ENCODE results near the gene ALDH9A1.
"Not testable (repeated sequence)": the region's sequence is repeated elsewhere in the genome, so short reads cannot be mapped to it uniquely, and the experiment has no call there.

The ALDH9A1 gene

DNA sequence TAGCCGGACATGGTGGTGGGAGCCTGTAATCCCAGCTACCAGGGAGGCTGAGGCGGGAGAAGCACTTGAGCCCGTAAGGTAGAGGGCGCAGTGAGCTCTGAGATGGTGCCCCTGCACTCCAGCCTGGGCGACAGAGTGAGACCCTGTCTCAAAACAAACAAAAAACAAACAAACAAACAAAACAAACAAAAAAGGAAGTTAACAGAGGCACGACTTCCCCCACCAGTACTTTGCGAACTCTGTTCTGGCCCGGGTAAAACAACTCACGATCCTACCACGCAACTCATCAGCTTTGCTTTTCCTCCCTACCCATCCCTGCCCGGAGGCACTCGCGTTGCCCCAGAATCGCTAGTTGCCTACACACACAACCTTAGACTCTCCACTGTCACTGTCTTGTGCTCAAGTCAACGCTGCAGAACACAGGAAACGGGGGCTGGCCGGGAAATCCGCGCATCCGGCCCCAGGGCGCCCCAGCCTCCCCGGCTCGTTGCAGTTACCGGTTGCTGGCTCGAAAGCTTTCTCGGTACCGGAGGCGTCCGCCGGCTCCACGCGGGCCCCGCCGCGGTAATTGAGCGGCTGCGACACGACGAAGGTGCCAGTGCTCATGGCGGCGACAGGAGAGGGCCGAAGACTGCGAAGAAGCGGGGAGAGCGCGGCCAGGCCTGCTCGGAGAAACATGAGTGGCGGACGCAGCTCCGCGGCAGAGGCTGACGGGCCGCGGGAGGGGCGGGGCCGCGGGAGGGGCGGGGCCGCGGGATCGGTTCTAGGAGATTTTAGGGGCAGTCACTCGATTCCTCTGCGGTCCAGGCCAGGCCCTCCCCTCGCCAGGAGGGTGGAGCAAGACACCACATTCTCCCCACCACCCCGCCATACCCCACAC is at the start of gene ALDH9A1:
Gene ALDH9A1 (minus strand): TSS at position 682 of the 880 bp plus-strand sequence. CDS start 4 bp downstream, at position 678.
- peak; percentile 83 for DNase-seq (ENCODE audit: low spot score)

DNA sequence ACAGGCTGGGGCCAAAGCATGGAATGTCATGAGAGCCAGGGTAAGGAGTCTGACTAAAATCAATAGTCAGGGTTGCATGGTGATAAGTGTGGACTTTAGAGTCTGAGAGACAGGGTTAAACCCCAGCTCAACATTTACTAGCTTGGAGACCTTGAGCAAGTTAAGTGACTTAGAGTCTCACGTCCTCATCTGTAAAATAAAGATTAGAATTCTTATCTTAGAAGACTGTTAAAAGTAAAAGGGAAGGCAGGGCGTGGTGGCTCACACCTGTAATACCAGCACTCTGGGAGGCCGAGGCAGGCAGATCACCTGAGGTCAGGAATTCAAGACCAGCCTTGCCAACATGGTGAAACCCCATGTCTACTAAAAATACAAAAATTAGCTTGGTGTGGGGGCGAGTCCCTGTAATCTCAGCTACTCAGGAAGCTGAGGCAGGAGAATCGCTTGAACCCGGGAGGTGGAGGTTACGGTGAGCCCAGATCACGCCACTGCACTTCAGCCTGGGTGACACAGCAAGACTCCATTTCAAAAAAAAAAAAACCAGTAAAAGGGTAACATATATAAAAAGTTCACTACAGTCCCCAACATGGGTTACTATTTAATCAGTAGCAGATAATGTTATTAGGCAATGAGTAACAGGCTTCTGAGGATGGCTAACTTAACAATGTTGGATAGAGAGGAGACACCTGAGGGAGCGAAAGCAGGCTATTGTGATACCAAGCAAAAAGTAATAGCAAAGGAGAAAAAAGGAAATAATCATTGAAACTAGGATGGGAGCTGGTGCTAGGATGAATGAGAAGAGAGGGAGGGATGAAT is 49.5 kb upstream of the ALDH9A1 start:
- no peak for DNase-seq (ENCODE audit: low spot score)

DNA sequence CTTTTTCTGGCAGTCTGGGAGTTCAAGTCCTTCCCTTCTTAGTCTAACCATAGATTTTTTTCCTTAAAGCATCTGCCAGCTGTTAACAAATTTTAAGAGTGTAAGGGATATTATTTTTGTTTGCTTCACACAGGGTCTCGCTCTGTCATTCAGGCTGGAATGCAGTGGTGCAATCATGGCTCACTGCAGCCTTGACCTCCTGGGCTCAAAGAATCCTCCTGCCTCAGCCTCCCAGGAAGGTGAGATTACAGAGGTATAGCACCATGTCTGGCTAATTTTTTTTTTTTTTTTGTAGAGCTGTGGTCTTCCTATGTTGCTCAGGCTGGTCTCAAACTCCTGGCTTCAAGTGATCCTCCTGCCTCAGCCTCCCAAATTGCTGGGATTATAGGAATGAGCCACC is 46.6 kb upstream of the ALDH9A1 start:
- DNase-seq (ENCODE audit: low spot score): not testable (repeated sequence)

GRCh38 chr1:165742194-165742593 is 43.8 kb upstream of the ALDH9A1 start:
- no peak for DNase-seq (ENCODE audit: low spot score)

- no peak for DNase-seq (ENCODE audit: low spot score)
These were observed 40.4 kb upstream of the ALDH9A1 start for GRCh38 chr1:165738794-165739193.

- no peak for DNase-seq (ENCODE audit: low spot score)
These were observed 38.8 kb upstream of the ALDH9A1 start for GRCh38 chr1:165737196-165737595.

GRCh38 chr1:165734906-165735305 is 36.5 kb upstream of the ALDH9A1 start:
- DNase-seq (ENCODE audit: low spot score): no peak

GRCh38 chr1:165726841-165727240 is 28.5 kb upstream of the ALDH9A1 start:
- DNase-seq (ENCODE audit: low spot score): no peak

- no peak for DNase-seq (ENCODE audit: low spot score)
These were observed 27.8 kb upstream of the ALDH9A1 start for GRCh38 chr1:165726169-165726568.

- peak; percentile 11 for DNase-seq (ENCODE audit: low spot score)
These were observed 19.7 kb upstream of the ALDH9A1 start for GRCh38 chr1:165717918-165718515.

- DNase-seq (ENCODE audit: low spot score): not testable (repeated sequence)
These were observed 18.1 kb upstream of the ALDH9A1 start for GRCh38 chr1:165716265-165717051.

DNA sequence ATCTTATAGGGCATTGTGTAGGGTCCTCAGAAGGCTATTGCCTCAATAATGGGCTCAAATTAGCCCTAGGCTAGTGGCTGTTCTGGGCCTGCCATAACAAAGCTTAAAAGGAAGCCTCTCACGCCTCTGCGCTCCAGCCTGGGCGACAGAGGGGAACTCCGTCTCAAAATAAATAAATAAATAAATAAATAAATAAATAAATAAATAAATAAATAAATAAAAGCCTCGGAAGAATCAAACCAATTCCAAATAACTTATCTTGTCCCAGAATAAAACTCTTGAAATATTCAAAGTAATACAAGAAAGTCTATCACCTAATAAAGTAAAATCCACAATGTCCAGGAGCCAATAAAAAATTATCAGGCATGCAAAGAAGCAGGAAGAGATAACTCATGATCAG is 14.4 kb upstream of the ALDH9A1 start:
- no peak for DNase-seq (ENCODE audit: low spot score)

GRCh38 chr1:165707984-165708706 is 9.8 kb upstream of the ALDH9A1 start:
- no peak for DNase-seq (ENCODE audit: low spot score)

DNA sequence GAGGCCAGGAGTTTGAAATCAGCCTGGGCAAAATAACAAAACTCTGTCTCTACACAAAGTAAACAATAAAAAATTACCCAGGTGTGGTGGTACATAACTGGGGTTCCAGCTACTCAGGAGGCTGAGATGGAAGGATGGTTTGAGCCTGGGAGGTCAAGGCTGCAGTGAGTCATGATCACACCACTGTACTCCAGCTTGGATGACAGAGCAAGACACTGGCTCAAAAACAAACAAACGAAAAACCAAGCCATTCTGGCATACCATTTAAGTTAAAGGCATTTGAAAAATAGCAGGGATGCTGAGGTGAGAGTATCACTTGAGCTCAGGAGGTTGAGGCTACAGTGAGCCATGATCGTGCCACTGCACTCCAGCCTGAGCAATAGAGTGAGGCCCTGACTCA is 5.3 kb upstream of the ALDH9A1 start:
- DNase-seq (ENCODE audit: low spot score): no peak

DNA sequence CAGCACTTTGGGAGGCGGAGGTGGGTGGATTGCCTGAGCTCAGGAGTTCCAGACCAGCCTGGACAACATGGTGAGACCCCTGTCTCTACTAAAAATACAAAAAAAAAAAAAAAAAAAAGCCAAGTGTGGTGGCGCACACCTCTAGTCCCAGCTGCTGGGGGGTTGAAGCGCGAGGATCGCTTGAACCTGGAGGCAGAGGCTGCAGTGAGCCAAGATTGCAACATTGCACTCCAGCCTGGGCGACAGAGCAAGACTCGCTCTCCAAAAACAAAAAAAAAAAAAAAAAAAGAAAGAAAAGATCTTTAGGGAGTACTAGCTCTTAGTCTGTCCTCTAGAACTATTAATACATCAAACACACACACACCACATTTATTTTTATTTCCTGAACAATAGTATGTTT is 3.6 kb upstream of the ALDH9A1 start:
- not testable (repeated sequence) for DNase-seq (ENCODE audit: low spot score)

DNA sequence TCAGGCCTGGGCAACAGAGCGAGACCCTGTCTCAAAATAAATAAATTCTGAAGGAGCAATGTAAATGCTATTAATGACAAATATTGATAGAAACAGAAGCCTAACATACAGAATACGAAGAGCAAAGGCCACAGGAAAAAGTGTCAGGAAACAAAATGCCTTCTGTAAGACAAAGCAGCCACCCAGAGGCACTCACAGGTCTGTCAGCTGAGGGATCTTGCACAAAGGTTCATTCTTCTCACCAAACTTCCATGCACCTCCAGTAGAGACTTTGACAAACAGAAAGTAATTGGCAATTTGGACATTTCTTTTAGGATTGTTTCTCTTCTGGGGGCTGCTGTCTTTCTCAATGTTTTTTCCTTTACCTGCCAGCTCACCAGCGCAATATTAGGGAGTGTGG is 1.2 kb upstream of the ALDH9A1 start:
- no peak for DNase-seq (ENCODE audit: low spot score)

GRCh38 chr1:165698761-165699052 is 345 bp upstream of the ALDH9A1 start:
- DNase-seq (ENCODE audit: low spot score): no peak

DNA sequence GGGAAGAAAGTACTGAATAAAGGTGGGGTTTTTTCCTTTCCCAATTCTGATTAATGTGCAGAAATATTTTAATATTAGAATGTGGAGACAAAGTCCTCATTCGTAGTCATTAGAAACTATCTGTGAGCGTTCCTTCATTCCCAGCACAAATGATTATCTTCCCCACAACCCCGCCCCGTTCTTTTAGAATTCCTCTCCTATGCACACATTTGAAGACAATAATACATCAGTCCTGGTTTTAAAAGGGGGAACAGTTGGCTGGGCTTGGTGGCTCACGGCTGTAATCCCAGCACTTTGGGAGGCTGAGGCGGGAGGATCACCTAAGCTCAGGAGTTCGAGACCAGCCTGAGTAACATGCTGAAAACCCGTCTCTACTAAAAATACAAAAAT is 876 bp downstream of the ALDH9A1 start:
- DNase-seq (ENCODE audit: low spot score): no peak

DNA sequence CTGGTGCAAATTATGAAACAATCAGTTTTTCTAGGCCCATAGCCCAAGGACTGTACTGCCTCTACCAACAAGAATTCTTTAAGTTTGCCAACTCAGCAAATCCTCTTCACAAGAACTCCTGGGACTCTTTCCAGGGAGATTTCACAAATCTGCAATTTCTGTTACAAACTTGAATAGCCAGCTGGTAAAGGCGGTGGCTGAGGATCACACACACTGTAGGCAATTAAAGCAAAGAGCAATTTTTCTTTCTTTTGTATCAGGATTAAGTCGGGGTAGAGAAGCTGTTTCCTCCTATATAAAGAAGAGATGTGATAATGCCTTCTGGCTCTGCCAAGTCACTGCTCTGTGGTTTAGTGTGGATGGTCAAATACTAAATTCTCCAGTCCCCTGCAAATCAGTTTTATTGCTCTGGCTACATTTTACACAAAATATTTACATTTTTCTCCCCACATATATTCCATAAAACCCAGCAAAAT is 1.7 kb downstream of the ALDH9A1 start:
- DNase-seq (ENCODE audit: low spot score): no peak

DNA sequence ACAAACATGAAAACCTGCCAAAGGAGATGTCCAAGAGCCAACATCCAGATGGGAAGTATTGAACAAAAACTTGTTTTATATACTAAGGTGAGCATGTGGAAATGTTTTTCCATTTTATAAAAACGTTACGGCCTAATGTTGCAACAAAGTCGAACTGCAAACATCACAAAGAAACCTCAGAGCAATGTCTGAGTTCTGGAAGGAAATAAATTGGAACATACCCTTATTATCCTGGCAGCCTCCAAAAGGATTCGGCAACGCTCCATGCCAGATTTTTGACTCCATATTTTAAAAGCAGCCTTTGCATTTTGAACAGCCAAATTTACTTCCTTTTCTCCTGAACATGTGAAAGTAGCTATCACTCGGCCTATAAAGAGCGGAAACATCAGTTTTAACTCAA is 3.3 kb downstream of the ALDH9A1 start:
- DNase-seq (ENCODE audit: low spot score): no peak

DNA sequence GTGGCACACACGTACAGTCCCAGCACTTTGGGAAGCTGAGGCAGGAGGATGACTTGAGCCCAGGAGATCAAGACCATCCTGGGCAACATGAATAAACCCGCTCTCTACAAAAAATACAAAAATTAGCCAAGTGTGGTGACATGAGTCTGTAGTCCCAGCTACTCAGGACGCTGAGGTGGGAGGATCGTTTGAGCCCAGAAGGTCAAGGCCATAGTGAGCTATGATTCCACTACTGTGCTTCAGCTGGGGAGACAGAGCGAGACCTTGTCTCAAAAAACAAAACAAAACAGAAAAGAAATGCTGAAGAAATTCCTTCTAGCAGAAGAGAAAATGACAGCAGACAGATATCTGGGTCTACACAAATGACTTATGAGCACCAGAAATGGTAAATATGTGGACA is 10.3 kb downstream of the ALDH9A1 start:
- no peak for DNase-seq (ENCODE audit: low spot score)
